ENCODE data around the gene DGKB.

- TF ChIP-seq CTCF (IDR thresholded peaks at IDR 0.05) (no peak), POLR2A (IDR thresholded peaks at IDR 0.05) (no peak)
Measured at GRCh38 chr7:14403587-14403986, 499.0 kb downstream of the DGKB start.

All from adrenal gland (tissue), 5 donors.